Caco-2 (cell line): Measurements from ENCODE around the gene NOP14. TPM values are rescaled to one million over a fixed set of nuclear protein-coding genes. Genes with fewer than 3 reads are reported as not detected.
A peak's percentile ranks its signal among the peaks of the same experiment; 100 is the strongest.

Experiments
- BruUV-seq: library from RNA; stranded (reverse); fragments of 400-500 nt; replicated peaks from 2 replicates; lab custom pipeline; 2021; lab: Mats Ljungman, UMichigan
- CTCF ChIA-PET: fragments of 300-600 bp; sonication (Branson Sonifier 250); formaldehyde crosslinking; loops from one replicate; lab custom pipeline; 2022; ENCODE audit warnings: antibody characterized with exemption; lab: Charles Lee
- POLR2A ChIA-PET: fragments of 300-600 bp; sonication (Branson Sonifier 250); formaldehyde crosslinking; loops from one replicate; lab custom pipeline; 2022; ENCODE audit warnings: antibody characterized with exemption; lab: Charles Lee
- DNase-seq, 2 experiments: peaks; one replicate each; pipeline versions ENCODE4 v3.0.0 to v3.0.0-alpha.2; 2020 to 2022
- H3K27me3 ChIP-seq: replicated peaks from 2 replicates; pipeline ENCODE4 v1.6.0; 2011; ENCODE audit warnings: low read length; ENCODE audit not compliant: control insufficient read depth, insufficient read depth
- H3K36me3 ChIP-seq: 2 replicates; pipeline ENCODE4 v1.5.1; 2011; ENCODE audit warnings: low read length; ENCODE audit not compliant: control insufficient read depth, insufficient read depth
- H3K4me1 ChIP-seq: fragments of 250-450 bp; sonication (Bioruptor Pico); 2 replicates; pipeline ENCODE4 v1.5.1; 2020; ENCODE audit warnings: mild to moderate bottlenecking
- H3K4me3 ChIP-seq: 2 replicates; pipeline ENCODE4 v1.5.1; 2011; ENCODE audit warnings: low read depth, mild to moderate bottlenecking, control low read depth, low read length
- H3K9me3 ChIP-seq: fragments of 250-450 bp; sonication (Bioruptor Pico); 2 replicates; pipeline ENCODE4 v1.5.1; 2020; ENCODE audit warnings: mild to moderate bottlenecking, moderate library complexity
- H3K27ac Mint-ChIP-seq: one replicate; pipeline ENCODE4 v1.8.0; 2022; ENCODE audit warnings: mixed read lengths; ENCODE audit not compliant: unreplicated experiment
- H3K27me3 Mint-ChIP-seq: one replicate; pipeline ENCODE4 v1.8.0; 2022; ENCODE audit warnings: mixed read lengths; ENCODE audit not compliant: insufficient read depth, unreplicated experiment
- H3K36me3 Mint-ChIP-seq: one replicate; pipeline ENCODE4 v1.8.0; 2022; ENCODE audit warnings: mild to moderate bottlenecking, mixed read lengths; ENCODE audit not compliant: insufficient read depth, unreplicated experiment
- H3K4me1 Mint-ChIP-seq: one replicate; pipeline ENCODE4 v1.8.0; 2022; ENCODE audit warnings: low read depth, mixed read lengths; ENCODE audit not compliant: unreplicated experiment
- H3K4me3 Mint-ChIP-seq: one replicate; pipeline ENCODE4 v1.8.0; 2022; ENCODE audit warnings: mild to moderate bottlenecking, moderate library complexity, mixed read lengths; ENCODE audit not compliant: unreplicated experiment
- H3K9me3 Mint-ChIP-seq: one replicate; pipeline ENCODE4 v1.8.0; 2022; ENCODE audit warnings: mixed read lengths; ENCODE audit not compliant: unreplicated experiment
- CTCF ChIP-seq, 2 experiments: fragments of 200-600 bp in 1 of 2; IDR thresholded peaks; 1 replicate in 1 of 2; 2 replicates in 1 of 2; pipeline versions ENCODE4 v1.5.1 to v1.8.0; 2011 to 2022; ENCODE audit warnings: antibody characterized with exemption in 1 of 2, control low read depth in 1 of 2, inconsistent platforms in 1 of 2, low read depth in 1 of 2, low read length in 1 of 2, mild to moderate bottlenecking in 1 of 2, moderate library complexity in 1 of 2; ENCODE audit not compliant: insufficient read depth in 1 of 2, severe bottlenecking in 1 of 2, unreplicated experiment in 1 of 2
- intact Hi-C: fragments of 100-400 bp; cut with micrococcal nuclease; formaldehyde crosslinking; loops from one replicate; pipeline ENCODE4 v1.10.0; 2022; ENCODE audit not compliant: unreplicated experiment
- total RNA-seq: library from RNA; stranded (reverse); gene quantifications from 2 replicates; pipeline ENCODE4 v1.2.3, GENCODE V29; 2022

The NOP14 gene
- total RNA-seq, 1 experiment from 2014 or later, result 55.2 TPM

GRCh38 chr4:2930135-2930757 is 33.0 kb downstream of the NOP14 start:
- no peak overlapping the region for H3K4me3 Mint-ChIP-seq
- no peaks in the 10 kb centered on the region; the same call in none of the 2 replicates for H3K36me3 ChIP-seq
- H3K27me3 ChIP-seq, result no peaks in the 10 kb centered on the region
- TF ChIP-seq CTCF (IDR thresholded peaks at IDR 0.05; ENCODE audit: insufficient read depth in 1 of 2, low read depth in 1 of 2, low read length in 1 of 2, severe bottlenecking in 1 of 2, unreplicated experiment in 1 of 2), result no peak
- intact Hi-C loops, result no loop called here
- CTCF ChIA-PET, result no interaction called here
- H3K9me3 Mint-ChIP-seq, result no peaks in the 10 kb centered on the region
- POLR2A ChIA-PET, result interaction anchor here (0.5 to 0.7 kb wide), 2 partner anchors 251 to 314 kb away, joined by 3 to 4 read pairs; no protein-coding TSS in a partner anchor
- no peaks in the 10 kb centered on the region for H3K27me3 Mint-ChIP-seq
- no peak overlapping the region for H3K4me3 ChIP-seq
- H3K9me3 ChIP-seq, result no peaks in the 10 kb centered on the region
- no peaks in the 10 kb centered on the region for H3K4me1 Mint-ChIP-seq
- no peak overlapping the region for H3K27ac Mint-ChIP-seq
- peak; percentile 34 to 42 for DNase-seq
- peaks cover 8% of the 10 kb centered on the region; the same call in 1 of the 2 replicates for H3K4me1 ChIP-seq
- BruUV-seq, result no TSS peak
- peaks cover 78% of the 10 kb centered on the region for H3K36me3 Mint-ChIP-seq

DNA sequence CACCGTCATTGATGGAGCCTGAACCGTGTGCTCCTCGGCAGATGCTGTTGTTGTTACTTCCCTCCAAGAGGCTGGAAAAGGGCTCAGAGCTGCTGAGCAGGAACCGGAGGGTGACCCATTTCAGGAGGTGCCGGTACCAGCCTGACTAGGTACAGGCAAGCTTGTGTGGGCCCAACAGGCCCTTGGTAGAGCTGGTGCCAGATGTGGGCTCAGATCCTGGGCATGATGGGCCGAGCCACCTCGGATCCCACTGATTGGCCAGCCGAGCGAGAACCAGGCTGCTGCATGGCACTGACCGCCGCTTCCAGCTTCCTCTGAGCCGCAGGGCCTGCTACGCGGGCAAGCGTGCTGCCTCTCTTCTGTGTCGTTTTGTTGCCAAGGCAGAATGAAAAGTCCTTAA is 33.7 kb downstream of the NOP14 start:
- peaks cover 8% of the 10 kb centered on the region; the same call in 1 of the 2 replicates for H3K4me1 ChIP-seq
- TF ChIP-seq CTCF (IDR thresholded peaks at IDR 0.05; ENCODE audit: insufficient read depth in 1 of 2, low read depth in 1 of 2, low read length in 1 of 2, severe bottlenecking in 1 of 2, unreplicated experiment in 1 of 2), result no peak
- H3K9me3 ChIP-seq, result no peaks in the 10 kb centered on the region
- CTCF ChIA-PET, result no interaction called here
- H3K4me3 ChIP-seq, result no peak overlapping the region
- Mint-ChIP-seq H3K27me3 (no peaks in the 10 kb centered on the region), H3K36me3 (peaks cover 76% of the 10 kb centered on the region), H3K4me1 (no peaks in the 10 kb centered on the region), H3K27ac (no peak overlapping the region), H3K4me3 (no peak overlapping the region), H3K9me3 (no peaks in the 10 kb centered on the region)
- TSS peak; percentile 73 for BruUV-seq
- POLR2A ChIA-PET, result no interaction called here
- H3K27me3 ChIP-seq, result no peaks in the 10 kb centered on the region
- DNase-seq, result peak in 1 of 2 experiments; percentile 18
- intact Hi-C loops, result no loop called here
- no peaks in the 10 kb centered on the region; the same call in none of the 2 replicates for H3K36me3 ChIP-seq

- intact Hi-C loops, result no loop called here
These were observed 34.7 kb downstream of the NOP14 start for GRCh38 chr4:2928242-2929176.

More at GRCh38 chr4:2928242-2929176, 34.7 kb downstream of the NOP14 start:
- Histone ChIP-seq H3K27me3 (no peaks in the 10 kb centered on the region), H3K9me3 (no peaks in the 10 kb centered on the region), H3K4me3 (no peak overlapping the region), H3K4me1 (peaks cover 8% of the 10 kb centered on the region; the same call in 1 of the 2 replicates), H3K36me3 (no peaks in the 10 kb centered on the region; the same call in none of the 2 replicates)
- H3K36me3 Mint-ChIP-seq, result peaks cover 78% of the 10 kb centered on the region
- BruUV-seq, result no TSS peak
- no peak overlapping the region for H3K4me3 Mint-ChIP-seq
- CTCF ChIA-PET, result no interaction called here
- no peak for TF ChIP-seq CTCF (IDR thresholded peaks at IDR 0.05; ENCODE audit: insufficient read depth in 1 of 2, low read depth in 1 of 2, low read length in 1 of 2, severe bottlenecking in 1 of 2, unreplicated experiment in 1 of 2)
- peak overlapping the region; percentile 49 for H3K27ac Mint-ChIP-seq
- DNase-seq, result peak in 1 of 2 experiments; percentile 39
- H3K4me1 Mint-ChIP-seq, result no peaks in the 10 kb centered on the region
- H3K9me3 Mint-ChIP-seq, result no peaks in the 10 kb centered on the region
- H3K27me3 Mint-ChIP-seq, result no peaks in the 10 kb centered on the region
- POLR2A ChIA-PET, result no interaction called here
